Right atrium auricular region (tissue), 2 donors: ENCODE measurements around the gene ERC2. TPM values are rescaled to one million over a fixed set of nuclear protein-coding genes. Genes with fewer than 3 reads are reported as not detected.

Source experiments
- DNase-seq: peaks from one replicate; pipeline ENCODE4 v3.0.0-alpha.2; 2019; ENCODE audit warnings: low spot score
- H3K27ac ChIP-seq, 2 donors: fragments of 200-600 bp; sonication (generic); 1 replicate in 1 of 2; 2 replicates in 1 of 2; pipeline ENCODE4 v1.5.1; 2016 to 2019
- H3K27me3 ChIP-seq, 2 donors: fragments of 200-600 bp; sonication (generic); one replicate each; pipeline versions ENCODE4 v1.5.1 to v1.6.0; 2017 to 2019
- H3K36me3 ChIP-seq: fragments of 200-600 bp; sonication (generic); one replicate; pipeline ENCODE4 v1.5.1; 2016
- H3K4me1 ChIP-seq, 2 donors: fragments of 200-600 bp; sonication (generic); one replicate each; pipeline versions ENCODE4 v1.5.1 to v1.6.0; 2017 to 2019
- H3K4me3 ChIP-seq, 2 donors: fragments of 200-600 bp; sonication (generic); 1 replicate in 1 of 2; 2 replicates in 1 of 2; pipeline ENCODE4 v1.5.1; 2017 to 2019; ENCODE audit warnings: mild to moderate bottlenecking in 1 of 2, moderate library complexity in 1 of 2
- H3K9me3 ChIP-seq, 2 donors: fragments of 200-600 bp; sonication (generic); one replicate each; pipeline ENCODE4 v1.5.1; 2019
- CTCF ChIP-seq, 2 donors: fragments of 200-600 bp; sonication (generic); IDR thresholded peaks; one replicate each; pipeline ENCODE4 v1.5.1; 2019; ENCODE audit warnings: antibody characterized with exemption in 2 of 2
- total RNA-seq, 2 donors: library from RNA; depleted of rRNA; stranded (reverse); fragments of >200 nt; gene quantifications; one replicate each; pipeline ENCODE4 v1.1.0, GENCODE V29; 2016

ERC2 gene
- total RNA-seq, 2 donors from 2014 or later, result 2.9 to 4.0 TPM

DNA sequence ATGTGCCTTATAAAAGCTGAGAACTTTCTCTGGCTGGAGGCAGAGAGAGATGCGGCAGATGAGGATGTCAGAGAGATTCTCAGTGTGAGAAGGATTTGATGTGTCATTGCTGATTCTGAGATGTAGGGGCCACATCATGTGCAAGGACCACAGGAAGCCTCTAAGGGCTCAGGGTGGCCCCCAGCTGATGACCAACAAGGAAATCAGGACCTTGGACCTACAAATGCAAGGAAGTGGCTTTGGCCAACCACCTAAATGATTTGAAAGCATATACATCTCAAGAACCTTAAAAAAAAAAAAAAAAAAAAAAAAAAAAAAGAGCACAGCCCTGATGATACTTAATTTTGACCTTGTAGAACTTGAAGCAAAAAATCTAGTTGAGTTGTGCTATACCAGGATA, 282.4 kb downstream of the ERC2 start:
- no peak for DNase-seq

DNA sequence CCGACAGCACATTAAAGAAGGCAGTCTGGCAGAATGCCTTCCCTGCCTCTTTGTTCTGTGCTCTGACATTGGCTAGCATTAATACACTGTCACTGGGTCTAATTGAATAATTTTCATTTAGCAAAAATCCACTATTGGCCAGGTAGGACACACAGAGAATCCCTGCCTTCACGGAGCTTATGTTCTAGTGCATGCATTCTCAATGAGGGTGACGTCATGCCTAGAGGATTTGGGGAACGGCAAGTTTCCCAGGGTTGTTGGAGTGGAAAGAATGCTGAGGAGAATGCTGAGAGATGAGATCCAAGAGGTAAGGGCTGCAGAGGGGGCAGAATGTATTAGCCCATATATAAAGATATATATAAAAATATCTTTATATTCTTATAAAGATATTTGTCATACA, 284.7 kb downstream of the ERC2 start:
- H3K27ac ChIP-seq, result no peak overlapping the region

More for the DNA sequence above, 282.4 kb downstream of the ERC2 start:
- H3K27me3 ChIP-seq, result no peaks in the 10 kb centered on the region
- no peak overlapping the region for H3K4me3 ChIP-seq
- no peak for TF ChIP-seq CTCF (IDR thresholded peaks at IDR 0.05)
- no peak overlapping the region for H3K27ac ChIP-seq
- H3K4me1 ChIP-seq, result no peaks in the 10 kb centered on the region
- H3K36me3 ChIP-seq, result no peaks in the 10 kb centered on the region
- no peaks in the 10 kb centered on the region for H3K9me3 ChIP-seq

DNA sequence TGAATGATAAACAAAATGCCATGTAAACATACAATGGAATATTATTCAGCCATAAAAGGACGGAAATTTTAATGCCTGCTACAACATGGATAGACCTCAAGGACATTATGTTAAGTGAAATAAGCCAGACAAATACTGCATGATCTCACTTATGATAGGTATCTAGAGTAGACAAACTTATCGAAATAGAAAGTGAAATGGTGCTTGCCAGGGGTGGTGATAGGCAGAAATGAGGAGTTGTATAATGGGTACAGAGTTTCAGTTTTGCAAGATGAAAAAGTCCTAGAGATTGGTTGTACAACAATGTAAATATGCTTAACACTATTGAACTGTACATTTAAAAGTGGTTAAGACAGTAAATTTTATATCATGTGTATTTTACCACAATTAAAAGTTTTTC, 287.8 kb downstream of the ERC2 start:
- no peak for DNase-seq
- Histone ChIP-seq H3K4me1 (no peaks in the 10 kb centered on the region), H3K9me3 (no peaks in the 10 kb centered on the region), H3K27me3 (no peaks in the 10 kb centered on the region), H3K4me3 (no peak overlapping the region), H3K36me3 (no peaks in the 10 kb centered on the region), H3K27ac (no peak overlapping the region)
- no peak for TF ChIP-seq CTCF (IDR thresholded peaks at IDR 0.05)

More for the DNA sequence above, 284.7 kb downstream of the ERC2 start:
- Histone ChIP-seq H3K36me3 (no peaks in the 10 kb centered on the region), H3K9me3 (no peaks in the 10 kb centered on the region), H3K4me3 (no peak overlapping the region), H3K27me3 (no peaks in the 10 kb centered on the region), H3K4me1 (no peaks in the 10 kb centered on the region)
- DNase-seq, result no peak
- TF ChIP-seq CTCF (IDR thresholded peaks at IDR 0.05), result no peak

GRCh38 chr3:56173601-56174000, 294.7 kb downstream of the ERC2 start:
- no peaks in the 10 kb centered on the region for H3K4me1 ChIP-seq
- no peaks in the 10 kb centered on the region for H3K27me3 ChIP-seq
- no peak for DNase-seq
- no peak overlapping the region for H3K4me3 ChIP-seq
- no peaks in the 10 kb centered on the region for H3K36me3 ChIP-seq
- no peaks in the 10 kb centered on the region for H3K9me3 ChIP-seq
- H3K27ac ChIP-seq, result no peak overlapping the region
- no peak for TF ChIP-seq CTCF (IDR thresholded peaks at IDR 0.05)

DNA sequence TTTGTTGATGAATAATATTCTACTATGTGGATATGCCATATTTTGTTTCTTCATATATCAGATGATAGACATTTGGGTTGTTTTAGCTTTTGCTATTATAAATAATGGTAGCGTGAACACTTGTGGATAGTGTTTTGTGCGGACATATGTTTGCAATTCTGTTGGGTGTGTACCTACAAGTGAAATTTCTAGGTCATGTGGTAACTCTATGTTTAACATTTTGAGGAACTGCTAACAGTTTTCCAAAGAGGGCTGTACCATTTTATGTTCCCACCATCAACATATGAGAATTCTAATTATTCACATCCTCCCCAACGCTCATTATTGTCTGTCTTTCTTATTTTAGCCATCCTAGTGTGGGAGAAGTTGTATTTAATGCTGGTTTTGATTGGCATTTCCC, 303.8 kb downstream of the ERC2 start:
- no peak overlapping the region for H3K27ac ChIP-seq
- peaks cover 0 to 6% of the 10 kb centered on the region in 2 donors for H3K9me3 ChIP-seq
- H3K4me1 ChIP-seq, result no peaks in the 10 kb centered on the region
- no peak overlapping the region for H3K4me3 ChIP-seq
- no peaks in the 10 kb centered on the region for H3K27me3 ChIP-seq
- no peaks in the 10 kb centered on the region for H3K36me3 ChIP-seq
- DNase-seq, result no peak
- TF ChIP-seq CTCF (IDR thresholded peaks at IDR 0.05), result no peak

- no peak for DNase-seq
- Histone ChIP-seq H3K4me1 (no peaks in the 10 kb centered on the region), H3K27me3 (no peaks in the 10 kb centered on the region), H3K4me3 (no peak overlapping the region), H3K27ac (no peak overlapping the region), H3K36me3 (no peaks in the 10 kb centered on the region), H3K9me3 (peaks cover 0 to 6% of the 10 kb centered on the region in 2 donors)
- TF ChIP-seq CTCF (IDR thresholded peaks at IDR 0.05), result no peak
These were observed 310.4 kb downstream of the ERC2 start for GRCh38 chr3:56157693-56158362.
